IMR-90 (cell line): ENCODE results near the gene IFRD2. TPM values are rescaled to one million over a fixed set of nuclear protein-coding genes. Genes with fewer than 3 reads are reported as not detected.
A peak's percentile ranks its signal among the peaks of the same experiment; 100 is the strongest.

Source experiments
- ATAC-seq: fragments of 200-7000 bp; cut with Tn5 transposase; 2 replicates; pipeline ENCODE4 v1.9.1; 2020; ENCODE audit warnings: low read depth, mild to moderate bottlenecking, moderate library complexity
- BruUV-seq: library from RNA; stranded (reverse); fragments of 400-500 nt; replicated peaks from 2 replicates; lab custom pipeline; 2021; lab: Mats Ljungman, UMichigan
- CTCF ChIA-PET: fragments of 300-600 bp; formaldehyde crosslinking; extraction: SDS; loops from one replicate; lab custom pipeline; 2021; ENCODE audit warnings: antibody characterized with exemption; lab: Yijun Ruan, JAX
- POLR2A ChIA-PET: fragments of 300-600 bp; sonication (Branson Sonifier 250); formaldehyde crosslinking; loops from one replicate; lab custom pipeline; 2022; ENCODE audit warnings: antibody characterized with exemption; ENCODE audit not compliant: unreplicated experiment; lab: Charles Lee
- DNase-seq: peaks from one replicate; pipeline ENCODE4 v3.0.0; 2013
- H2AFZ ChIP-seq: replicated peaks from 2 replicates; pipeline ENCODE3; 2013; ENCODE audit warnings: low read length, mild to moderate bottlenecking; ENCODE audit not compliant: poor library complexity
- H2AK5ac ChIP-seq: 2 replicates; pipeline ENCODE4 v1.6.1; 2013; ENCODE audit warnings: low read depth, low read length, inconsistent platforms
- H2AK9ac ChIP-seq: replicated peaks from 2 replicates; pipeline ENCODE3; 2013; ENCODE audit warnings: mild to moderate bottlenecking, low read depth, low read length, moderate library complexity; ENCODE audit not compliant: poor library complexity
- H2BK120ac ChIP-seq: 2 replicates; pipeline ENCODE4 v1.6.1; 2013; ENCODE audit warnings: low read depth, low read length, inconsistent platforms
- H2BK15ac ChIP-seq: 3 replicates; pipeline ENCODE4 v1.6.1; 2013; ENCODE audit warnings: low read depth, low read length, inconsistent platforms
- H2BK20ac ChIP-seq: 2 replicates; pipeline ENCODE4 v1.6.1; 2013; ENCODE audit warnings: low read depth, mild to moderate bottlenecking, inconsistent platforms, low read length, moderate library complexity
- H2BK5ac ChIP-seq: 2 replicates; pipeline ENCODE4 v1.6.1; 2013; ENCODE audit warnings: mild to moderate bottlenecking, low read depth, low read length, inconsistent platforms; ENCODE audit not compliant: poor library complexity, severe bottlenecking
- H3K14ac ChIP-seq: replicated peaks from 2 replicates; pipeline ENCODE4 v1.6.1; 2013; ENCODE audit warnings: low read depth, low read length, inconsistent platforms
- H3K18ac ChIP-seq: 2 replicates; pipeline ENCODE4 v1.6.1; 2013; ENCODE audit warnings: low read depth, low read length, control low read depth
- H3K23ac ChIP-seq: 2 replicates; pipeline ENCODE4 v1.6.1; 2013; ENCODE audit warnings: low read depth, low read length, inconsistent platforms
- H3K27ac ChIP-seq: 2 replicates; pipeline ENCODE4 v1.5.1; 2013; ENCODE audit warnings: mild to moderate bottlenecking, control low read depth, low read length; ENCODE audit not compliant: insufficient read depth
- H3K27me3 ChIP-seq: 2 replicates; pipeline ENCODE4 v1.6.1; 2013; ENCODE audit warnings: low read length; ENCODE audit not compliant: control insufficient read depth, insufficient read depth
- H3K36me3 ChIP-seq: 2 replicates; pipeline ENCODE4 v1.6.1; 2013; ENCODE audit warnings: low read length, mixed read lengths; ENCODE audit not compliant: control insufficient read depth, insufficient read depth
- H3K4ac ChIP-seq: 2 replicates; pipeline ENCODE4 v1.6.1; 2013; ENCODE audit warnings: low read depth, low read length, inconsistent platforms
- H3K4me1 ChIP-seq: 2 replicates; pipeline ENCODE4 v1.6.1; 2013; ENCODE audit warnings: low read length, mixed read lengths; ENCODE audit not compliant: control insufficient read depth, insufficient read depth
- H3K4me2 ChIP-seq: 2 replicates; pipeline ENCODE4 v1.6.1; 2013; ENCODE audit warnings: low read depth, mild to moderate bottlenecking, control low read depth, low read length, moderate library complexity
- H3K4me3 ChIP-seq: 2 replicates; pipeline ENCODE4 v1.5.1; 2013; ENCODE audit warnings: low read depth, mild to moderate bottlenecking, control low read depth, low read length, moderate library complexity; ENCODE audit not compliant: insufficient read depth
- H3K56ac ChIP-seq: 2 replicates; pipeline ENCODE4 v1.6.1; 2013; ENCODE audit warnings: low read length, inconsistent platforms; ENCODE audit not compliant: insufficient read depth; ENCODE audit errors: extremely low read depth
- H3K79me1 ChIP-seq, 2 experiments: 2 replicates each; pipeline ENCODE4 v1.6.1; 2013; ENCODE audit warnings: low read length in 2 of 2, inconsistent platforms in 1 of 2, low read depth in 1 of 2
- H3K9ac ChIP-seq: 2 replicates; pipeline ENCODE4 v1.6.1; 2013; ENCODE audit warnings: low read depth, low read length, control low read depth
- H3K9me1 ChIP-seq: 2 replicates; pipeline ENCODE4 v1.6.1; 2013; ENCODE audit warnings: low read length, inconsistent platforms; ENCODE audit not compliant: insufficient read depth
- H3K9me3 ChIP-seq: 2 replicates; pipeline ENCODE4 v1.6.1; 2013; ENCODE audit warnings: low read length; ENCODE audit not compliant: control insufficient read depth, insufficient read depth
- H4K20me1 ChIP-seq: 2 replicates; pipeline ENCODE4 v1.6.1; 2013; ENCODE audit warnings: low read length, inconsistent platforms; ENCODE audit not compliant: insufficient read depth
- H4K5ac ChIP-seq: 2 replicates; pipeline ENCODE4 v1.6.1; 2013; ENCODE audit warnings: mild to moderate bottlenecking, low read depth, low read length, control low read depth
- H4K8ac ChIP-seq, 2 experiments: 2 replicates each; pipeline ENCODE4 v1.6.1; 2013; ENCODE audit warnings: low read depth in 2 of 2, low read length in 2 of 2, control low read depth in 1 of 2, inconsistent platforms in 1 of 2
- H4K91ac ChIP-seq: 2 replicates; pipeline ENCODE4 v1.6.1; 2013; ENCODE audit warnings: low read depth, low read length, inconsistent platforms; ENCODE audit not compliant: insufficient read depth
- BHLHE40 ChIP-seq: fragments of 150-350 bp; IDR thresholded peaks from 2 replicates; pipeline ENCODE4 v1.6.1; 2016; ENCODE audit warnings: mild to moderate bottlenecking, low read depth, low read length
- CEBPB ChIP-seq: IDR thresholded peaks from 2 replicates; pipeline ENCODE4 v1.6.1; 2012; ENCODE audit warnings: low read depth, low read length, improper control_type of control experiment
- CHD1 ChIP-seq: IDR thresholded peaks from 2 replicates; pipeline ENCODE4 v1.6.1; 2012; ENCODE audit warnings: low read depth, low read length, improper control_type of control experiment
- FOS ChIP-seq: fragments of 150-350 bp; IDR thresholded peaks from 2 replicates; pipeline ENCODE4 v1.6.1; 2016; ENCODE audit warnings: low read depth, low read length
- MAFK ChIP-seq: IDR thresholded peaks from 2 replicates; pipeline ENCODE4 v1.6.1; 2012; ENCODE audit warnings: low read depth, low read length, improper control_type of control experiment
- MAZ ChIP-seq: IDR thresholded peaks from 2 replicates; pipeline ENCODE4 v1.6.1; 2012; ENCODE audit warnings: low read depth, mild to moderate bottlenecking, low read length, improper control_type of control experiment, moderate library complexity, borderline replicate concordance
- MXI1 ChIP-seq: IDR thresholded peaks from 2 replicates; pipeline ENCODE4 v1.6.1; 2012; ENCODE audit warnings: low read depth, mild to moderate bottlenecking, low read length, moderate library complexity, borderline replicate concordance
- NFE2L2 ChIP-seq: fragments of 150-350 bp; IDR thresholded peaks from 2 replicates; pipeline ENCODE4 v1.6.1; 2016; ENCODE audit warnings: low read depth, mild to moderate bottlenecking, low read length
- POLR2A ChIP-seq: IDR thresholded peaks from 2 replicates; pipeline ENCODE4 v1.6.1; 2012; ENCODE audit warnings: mild to moderate bottlenecking, low read depth, low read length
- RFX5 ChIP-seq: IDR thresholded peaks from 2 replicates; pipeline ENCODE4 v1.8.0; 2012; ENCODE audit warnings: low read depth, mild to moderate bottlenecking, low read length, moderate library complexity
- SMC3 ChIP-seq: fragments of 150-350 bp; IDR thresholded peaks from 2 replicates; pipeline ENCODE4 v1.6.1; 2016; ENCODE audit warnings: low read depth, mild to moderate bottlenecking, antibody characterized with exemption, low read length, moderate library complexity
- WGBS, 2 experiments: methylation state at CpG; one replicate each; pipeline versions ENCODE4 v1.1.5 to v1.1.7; 2013; ENCODE audit warnings: missing lambda C conversion rate in 2 of 2; ENCODE audit not compliant: insufficient read length in 1 of 2; ENCODE audit errors: extremely low coverage in 2 of 2; 5-methylcytosine and 5-hydroxymethylcytosine counted together
- dilution Hi-C: fragments of 300-500 bp; cut with HindIII; formaldehyde crosslinking; loops from one replicate; pipeline ENCODE4 v1.14.3; 2018; ENCODE audit warnings: low sequenced_read_pairs; ENCODE audit not compliant: unreplicated experiment
- in situ Hi-C: fragments of 300-500 bp; cut with MboI; formaldehyde crosslinking; loops from 3 replicates; pipeline ENCODE4 v1.14.3; 2019; ENCODE audit warnings: low sequenced_read_pairs, inconsistent platforms, mixed read lengths
- intact Hi-C: fragments of 100-400 bp; cut with micrococcal nuclease; formaldehyde crosslinking; loops from 2 replicates; pipeline ENCODE4 v1.10.0; 2022
- polyA plus RNA-seq, 3 experiments: library from polyadenylated mRNA; depleted of rRNA; stranded (reverse); fragments of >200 nt; gene quantifications; 2 replicates each; pipeline ENCODE4 v1.2.3, GENCODE V29; 2012; ENCODE audit warnings: low replicate concordance in 1 of 3
- total RNA-seq: library from RNA; depleted of rRNA; stranded (reverse); fragments of >200 nt; gene quantifications from 2 replicates; pipeline ENCODE4 v1.2.3, GENCODE V29; 2012
- TF ChIP-seq, protein P1 (sequence below): fragments of 150-350 bp; IDR thresholded peaks from 2 replicates; pipeline ENCODE4 v1.6.1; 2016; ENCODE audit warnings: low read depth, mild to moderate bottlenecking, low read length, moderate library complexity, borderline replicate concordance
- TF ChIP-seq, protein P2 (sequence below): conservative IDR thresholded peaks from 2 replicates; pipeline ENCODE4 v1.5.1; 2012; ENCODE audit warnings: mild to moderate bottlenecking, low read depth, low read length, improper control_type of control experiment
- TF ChIP-seq, protein P3 (sequence below): fragments of 150-350 bp; IDR thresholded peaks from 2 replicates; pipeline ENCODE4 v1.6.1; 2017; ENCODE audit warnings: mild to moderate bottlenecking, antibody characterized with exemption, low read length, low read depth

The IFRD2 gene
- total and polyA plus RNA-seq, 2 of the 4 experiments (the other 2 are of a cell fraction): 52.7 to 79.1 TPM

DNA sequence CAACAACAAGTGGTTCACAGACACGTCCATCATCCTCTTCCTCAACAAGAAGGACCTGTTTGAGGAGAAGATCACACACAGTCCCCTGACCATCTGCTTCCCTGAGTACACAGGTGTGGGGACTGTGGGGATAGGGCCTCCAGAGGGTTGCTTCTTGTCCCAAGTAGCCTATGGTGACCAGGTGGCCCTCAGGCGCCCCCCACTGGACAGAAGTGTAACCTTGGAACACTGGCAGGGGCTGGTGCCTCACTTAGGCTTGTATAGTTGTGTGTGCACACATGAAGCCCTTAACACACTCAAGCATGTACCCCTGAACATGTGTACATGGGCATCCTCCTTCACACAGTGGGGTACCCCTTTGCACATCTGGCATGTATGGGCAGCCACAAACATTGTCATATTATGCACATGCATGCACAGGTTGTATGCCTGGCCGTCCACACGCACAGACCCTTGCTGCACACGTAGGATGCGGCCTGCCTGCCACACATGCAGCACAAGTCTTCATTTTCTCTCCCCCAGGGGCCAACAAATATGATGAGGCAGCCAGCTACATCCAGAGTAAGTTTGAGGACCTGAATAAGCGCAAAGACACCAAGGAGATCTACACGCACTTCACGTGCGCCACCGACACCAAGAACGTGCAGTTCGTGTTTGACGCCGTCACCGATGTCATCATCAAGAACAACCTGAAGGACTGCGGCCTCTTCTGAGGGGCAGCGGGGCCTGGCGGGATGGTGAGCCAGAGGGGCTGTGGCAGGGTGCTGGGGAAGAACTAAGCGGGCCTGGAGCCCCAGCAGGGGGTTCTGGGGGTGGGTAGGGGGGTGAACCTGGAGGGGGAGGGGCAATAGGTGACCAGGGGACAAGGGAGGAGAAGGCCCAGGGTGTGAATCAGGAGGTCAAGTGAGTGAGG is 35.0 kb downstream of the IFRD2 start:
- no peak overlapping the region for H2BK20ac ChIP-seq
- no peak overlapping the region for H2BK15ac ChIP-seq
- WGBS, 2 experiments: 95% methylated on average over 12 of the region's 20 CpGs; no CpG with 5 or more reads in 1 of the 2 experiments
- no peak overlapping the region for H3K23ac ChIP-seq
- no peak overlapping the region for H3K27ac ChIP-seq
- H3K4me2 ChIP-seq: no peak overlapping the region
- no peak overlapping the region for H4K5ac ChIP-seq
- H4K8ac ChIP-seq: no peak overlapping the region
- POLR2A ChIA-PET: no interaction called here
- in situ Hi-C loops: no loop called here
- peaks cover 39% of the 10 kb centered on the region for H4K20me1 ChIP-seq
- H3K9ac ChIP-seq: no peak overlapping the region
- H3K18ac ChIP-seq: no peak overlapping the region
- 0 out of 2 replicates have a peak, but pooled peaks cover 2% of the 10 kb centered on the region for H3K9me1 ChIP-seq
- ATAC-seq (no peak), DNase-seq (no peak)
- no peak overlapping the region for H2AK9ac ChIP-seq
- no peaks in the 10 kb centered on the region for H3K9me3 ChIP-seq
- peaks cover 51% of the 10 kb centered on the region for H3K36me3 ChIP-seq
- no peak overlapping the region for H2BK5ac ChIP-seq
- intact Hi-C loops: no loop called here
- H2BK120ac ChIP-seq: no peak overlapping the region
- H3K4me1 ChIP-seq: peaks cover 19% of the 10 kb centered on the region
- H2AFZ ChIP-seq: peak overlapping the region; percentile 34
- CTCF ChIA-PET: interaction anchor here (0.6 to 2.1 kb wide), 4 partner anchors 8 to 30 kb away, joined by 4 to 6 read pairs (median 5); no protein-coding TSS in a partner anchor
- H4K91ac ChIP-seq: no peak overlapping the region
- H3K4ac ChIP-seq: no peak overlapping the region
- H3K27me3 ChIP-seq: no peaks in the 10 kb centered on the region
- no peak overlapping the region for H2AK5ac ChIP-seq
- no peak overlapping the region for H3K14ac ChIP-seq
- dilution Hi-C loops: no loop called here
- BruUV-seq: no TSS peak
- no peak overlapping the region for H3K56ac ChIP-seq
- peaks cover 24 to 73% of the 10 kb centered on the region in 2 experiments for H3K79me1 ChIP-seq
- H3K4me3 ChIP-seq: no peak overlapping the region
- no peak for TF ChIP-seq RFX5
- TF ChIP-seq, protein P1, sequence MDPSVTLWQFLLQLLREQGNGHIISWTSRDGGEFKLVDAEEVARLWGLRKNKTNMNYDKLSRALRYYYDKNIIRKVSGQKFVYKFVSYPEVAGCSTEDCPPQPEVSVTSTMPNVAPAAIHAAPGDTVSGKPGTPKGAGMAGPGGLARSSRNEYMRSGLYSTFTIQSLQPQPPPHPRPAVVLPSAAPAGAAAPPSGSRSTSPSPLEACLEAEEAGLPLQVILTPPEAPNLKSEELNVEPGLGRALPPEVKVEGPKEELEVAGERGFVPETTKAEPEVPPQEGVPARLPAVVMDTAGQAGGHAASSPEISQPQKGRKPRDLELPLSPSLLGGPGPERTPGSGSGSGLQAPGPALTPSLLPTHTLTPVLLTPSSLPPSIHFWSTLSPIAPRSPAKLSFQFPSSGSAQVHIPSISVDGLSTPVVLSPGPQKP: no peak
- TF ChIP-seq MAZ: no peak
- TF ChIP-seq, protein P2, sequence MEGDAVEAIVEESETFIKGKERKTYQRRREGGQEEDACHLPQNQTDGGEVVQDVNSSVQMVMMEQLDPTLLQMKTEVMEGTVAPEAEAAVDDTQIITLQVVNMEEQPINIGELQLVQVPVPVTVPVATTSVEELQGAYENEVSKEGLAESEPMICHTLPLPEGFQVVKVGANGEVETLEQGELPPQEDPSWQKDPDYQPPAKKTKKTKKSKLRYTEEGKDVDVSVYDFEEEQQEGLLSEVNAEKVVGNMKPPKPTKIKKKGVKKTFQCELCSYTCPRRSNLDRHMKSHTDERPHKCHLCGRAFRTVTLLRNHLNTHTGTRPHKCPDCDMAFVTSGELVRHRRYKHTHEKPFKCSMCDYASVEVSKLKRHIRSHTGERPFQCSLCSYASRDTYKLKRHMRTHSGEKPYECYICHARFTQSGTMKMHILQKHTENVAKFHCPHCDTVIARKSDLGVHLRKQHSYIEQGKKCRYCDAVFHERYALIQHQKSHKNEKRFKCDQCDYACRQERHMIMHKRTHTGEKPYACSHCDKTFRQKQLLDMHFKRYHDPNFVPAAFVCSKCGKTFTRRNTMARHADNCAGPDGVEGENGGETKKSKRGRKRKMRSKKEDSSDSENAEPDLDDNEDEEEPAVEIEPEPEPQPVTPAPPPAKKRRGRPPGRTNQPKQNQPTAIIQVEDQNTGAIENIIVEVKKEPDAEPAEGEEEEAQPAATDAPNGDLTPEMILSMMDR: peak; percentile 56
- TF ChIP-seq MAFK: no peak
- TF ChIP-seq NFE2L2: no peak
- TF ChIP-seq, protein P3, sequence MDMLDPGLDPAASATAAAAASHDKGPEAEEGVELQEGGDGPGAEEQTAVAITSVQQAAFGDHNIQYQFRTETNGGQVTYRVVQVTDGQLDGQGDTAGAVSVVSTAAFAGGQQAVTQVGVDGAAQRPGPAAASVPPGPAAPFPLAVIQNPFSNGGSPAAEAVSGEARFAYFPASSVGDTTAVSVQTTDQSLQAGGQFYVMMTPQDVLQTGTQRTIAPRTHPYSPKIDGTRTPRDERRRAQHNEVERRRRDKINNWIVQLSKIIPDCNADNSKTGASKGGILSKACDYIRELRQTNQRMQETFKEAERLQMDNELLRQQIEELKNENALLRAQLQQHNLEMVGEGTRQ: no peak
- no peak for TF ChIP-seq BHLHE40
- no peak for TF ChIP-seq CHD1
- TF ChIP-seq MXI1: no peak
- TF ChIP-seq CEBPB: no peak
- TF ChIP-seq POLR2A: no peak
- no peak for TF ChIP-seq FOS
- peak; percentile 55; the same call in 1 of the 2 replicates for TF ChIP-seq SMC3
